Esophagus squamous epithelium (tissue), 5 donors: Measurements from ENCODE around the gene ARMC7. TPM values are rescaled to one million over a fixed set of nuclear protein-coding genes. Genes with fewer than 3 reads are reported as not detected.
"Not testable (repeated sequence)": the region's sequence is repeated elsewhere in the genome, so short reads cannot be mapped to it uniquely, and the experiment has no call there.

ENCODE experiments used
- DNase-seq: peaks from one replicate; lab custom pipeline; 2025; lab: John Stamatoyannopoulos, UW
- H3K27ac ChIP-seq, 4 donors: fragments of 200-600 bp; sonication (generic); one replicate each; pipeline ENCODE4 v1.5.1; 2016 to 2019; ENCODE audit warnings: mild to moderate bottlenecking in 1 of 4
- H3K27me3 ChIP-seq, 4 donors: fragments of 200-600 bp; sonication (generic); 1 replicate in 3 of 4; 2 replicates in 1 of 4; pipeline versions ENCODE4 v1.5.1 to v1.6.0; 2017 to 2021; ENCODE audit warnings: antibody characterized with exemption in 1 of 4
- H3K36me3 ChIP-seq, 3 donors: fragments of 200-600 bp; sonication (generic); one replicate each; pipeline ENCODE4 v1.5.1; 2016 to 2019
- H3K4me1 ChIP-seq, 3 donors: fragments of 200-600 bp; sonication (generic); one replicate each; pipeline ENCODE4 v1.5.1; 2017 to 2019
- H3K4me3 ChIP-seq, 4 donors: fragments of 200-600 bp; sonication (generic); 1 replicate in 3 of 4; 2 replicates in 1 of 4; pipeline ENCODE4 v1.5.1; 2016 to 2019; ENCODE audit warnings: mild to moderate bottlenecking in 2 of 4, moderate library complexity in 1 of 4
- H3K9me3 ChIP-seq, 3 donors: fragments of 200-600 bp; sonication (generic); one replicate each; pipeline ENCODE4 v1.5.1; 2016 to 2019
- POLR2A ChIP-seq, 4 donors: fragments of 450-650 bp; IDR thresholded peaks; one replicate each; pipeline ENCODE4 v1.6.1; 2017; ENCODE audit warnings: antibody characterized with exemption in 4 of 4, mild to moderate bottlenecking in 4 of 4, moderate library complexity in 3 of 4
- WGBS, 2 donors: methylation state at CpG; one replicate each; pipeline ENCODE4 v1.1.5; 2018; 5-methylcytosine and 5-hydroxymethylcytosine counted together
- intact Hi-C: fragments of 100-400 bp; cut with DNase I; formaldehyde crosslinking; loops from one replicate; pipeline ENCODE4 v1.15.0; 2022
- total RNA-seq, 4 donors: library from RNA; depleted of rRNA; stranded (reverse); fragments of >200 nt; gene quantifications; one replicate each; pipeline ENCODE4 v1.1.0, GENCODE V29; 2016
- TF ChIP-seq, protein P1 (sequence below), 6 experiments: fragments of 450-650 bp in 4 of 6; fragments of 200-600 bp in 2 of 6; sonication (generic) in 2 of 6; IDR thresholded peaks; one replicate each; pipeline ENCODE4 v1.5.1; 2016 to 2019; ENCODE audit warnings: antibody characterized with exemption in 6 of 6, mild to moderate bottlenecking in 4 of 6, moderate library complexity in 4 of 6
- donor health status: DM: yes; HTN: yes; CAD: no.

Gene ARMC7
- total RNA-seq, 4 donors from 2014 or later: 4.0 to 9.1 (median 5.3) TPM

DNA sequence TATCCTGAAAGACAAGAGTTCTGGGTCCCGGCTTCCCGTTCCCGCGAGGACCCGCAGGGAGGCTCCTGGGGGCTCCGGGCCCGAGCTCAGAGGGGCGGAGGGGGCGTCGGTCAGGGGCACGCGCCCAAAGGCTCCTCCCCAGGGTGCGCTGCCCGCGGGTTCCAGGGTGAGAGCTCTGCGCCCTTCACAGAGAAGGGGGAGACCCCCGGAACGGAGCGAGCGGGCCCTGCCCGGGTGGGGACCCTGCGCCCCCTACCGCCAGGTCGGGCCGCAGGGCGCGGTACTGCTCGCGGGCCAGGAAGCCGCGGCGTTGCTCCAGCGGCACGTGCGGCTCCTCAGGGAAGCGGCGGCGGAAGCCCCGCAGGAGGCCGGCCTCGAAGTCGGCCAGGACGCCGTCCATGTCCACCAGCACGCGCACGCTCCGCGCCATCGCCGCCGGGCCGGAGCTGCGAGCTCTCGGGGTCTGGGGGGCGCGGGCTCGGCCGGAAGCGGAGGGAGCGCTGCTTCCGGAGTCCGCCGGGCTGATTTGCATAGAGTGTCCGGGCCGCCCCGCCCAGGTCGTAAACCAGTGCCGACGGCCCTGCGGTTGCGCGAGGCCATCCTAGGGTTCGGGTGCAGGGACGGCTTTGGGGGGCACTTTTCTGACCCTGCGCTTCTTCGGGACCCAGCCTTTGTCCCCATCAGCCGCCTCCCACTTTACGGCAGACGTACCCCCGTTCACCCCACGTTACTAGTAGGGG lies 21.7 kb downstream of the ARMC7 start, which contains the start of gene NT5C:
Gene NT5C, minus strand, starts transcription at position 465 of the 740 bp plus-strand sequence. Its CDS starts 35 bp downstream, at position 430.
- Histone ChIP-seq H3K36me3 (peaks cover 0 to 24% (median 15%) of the 10 kb centered on the region in 3 donors), H3K4me1 (peaks cover 8 to 90% (median 43%) of the 10 kb centered on the region in 3 donors), H3K9me3 (no peaks in the 10 kb centered on the region), H3K4me3 (peak within 1 kb of the TSS; percentile 63 to 92 (median 74)), H3K27ac (peak within 1 kb of the TSS; percentile 90 to 97 (median 92)), H3K27me3 (no peaks in the 10 kb centered on the region)
- intact Hi-C loops: loop anchor here (5.0 kb wide), 1 partner anchor 36 kb away; no protein-coding TSS in a partner anchor
- DNase-seq: no peak
- WGBS, 2 donors: 0% methylated on average over 4 to 9 of the region's 82 CpGs
- TF ChIP-seq, protein P1, sequence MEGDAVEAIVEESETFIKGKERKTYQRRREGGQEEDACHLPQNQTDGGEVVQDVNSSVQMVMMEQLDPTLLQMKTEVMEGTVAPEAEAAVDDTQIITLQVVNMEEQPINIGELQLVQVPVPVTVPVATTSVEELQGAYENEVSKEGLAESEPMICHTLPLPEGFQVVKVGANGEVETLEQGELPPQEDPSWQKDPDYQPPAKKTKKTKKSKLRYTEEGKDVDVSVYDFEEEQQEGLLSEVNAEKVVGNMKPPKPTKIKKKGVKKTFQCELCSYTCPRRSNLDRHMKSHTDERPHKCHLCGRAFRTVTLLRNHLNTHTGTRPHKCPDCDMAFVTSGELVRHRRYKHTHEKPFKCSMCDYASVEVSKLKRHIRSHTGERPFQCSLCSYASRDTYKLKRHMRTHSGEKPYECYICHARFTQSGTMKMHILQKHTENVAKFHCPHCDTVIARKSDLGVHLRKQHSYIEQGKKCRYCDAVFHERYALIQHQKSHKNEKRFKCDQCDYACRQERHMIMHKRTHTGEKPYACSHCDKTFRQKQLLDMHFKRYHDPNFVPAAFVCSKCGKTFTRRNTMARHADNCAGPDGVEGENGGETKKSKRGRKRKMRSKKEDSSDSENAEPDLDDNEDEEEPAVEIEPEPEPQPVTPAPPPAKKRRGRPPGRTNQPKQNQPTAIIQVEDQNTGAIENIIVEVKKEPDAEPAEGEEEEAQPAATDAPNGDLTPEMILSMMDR (IDR thresholded peaks at IDR 0.05): peak; percentile 37 to 72 (median 62)
- TF ChIP-seq POLR2A (IDR thresholded peaks at IDR 0.05): peak in 2 of 4 donors; percentile 63 to 67

DNA sequence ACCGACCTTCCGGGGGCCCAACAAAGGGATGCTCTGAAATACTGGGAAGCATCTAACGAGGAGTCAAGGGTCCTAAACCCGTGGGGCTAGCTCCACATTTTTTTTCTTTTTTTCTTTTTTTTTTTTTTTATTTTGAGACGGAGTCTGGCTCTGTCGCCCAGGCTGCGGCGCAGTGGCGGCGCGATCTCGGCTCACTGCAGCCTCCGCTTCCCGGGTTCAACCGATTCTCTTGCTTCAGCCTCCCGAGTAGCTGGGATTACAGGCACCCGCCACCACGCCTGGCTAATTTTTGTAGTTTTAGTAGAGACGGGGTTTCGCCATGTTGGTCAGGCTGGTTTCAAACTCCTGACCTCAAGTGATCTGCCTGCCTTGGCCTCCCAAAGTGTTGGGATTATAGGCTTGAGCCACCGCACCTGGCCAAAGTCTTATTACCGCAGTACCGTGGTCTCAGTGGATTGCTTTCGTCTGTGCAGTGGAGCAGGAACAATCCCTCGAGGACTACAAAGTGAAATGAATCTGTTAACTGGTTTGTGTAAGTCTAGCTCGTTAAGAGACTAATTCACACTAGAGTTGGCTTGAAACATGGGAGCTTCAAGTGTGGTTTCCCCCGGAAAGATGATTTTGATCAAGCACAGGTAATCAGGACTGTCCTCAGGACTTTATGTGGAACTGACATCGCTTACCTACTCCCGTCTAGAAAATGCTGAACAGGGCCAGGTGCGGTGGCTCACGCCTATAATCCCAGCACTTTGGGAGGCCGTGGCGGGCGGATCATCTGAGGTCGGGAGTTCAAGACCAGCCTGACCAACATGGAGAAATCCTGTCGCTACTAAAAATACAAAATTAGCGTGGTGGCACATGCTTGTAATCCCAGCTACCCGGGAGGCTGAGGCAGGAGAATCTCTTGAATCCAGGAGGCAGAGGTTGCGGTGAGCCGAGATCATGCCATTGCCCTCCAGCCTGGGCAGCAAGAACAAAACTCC lies 22.5 kb downstream of the ARMC7 start:
- not testable (repeated sequence) for DNase-seq
- WGBS, 2 donors: 68 to 74% methylated on average over 20 to 30 of the region's 40 CpGs

DNA sequence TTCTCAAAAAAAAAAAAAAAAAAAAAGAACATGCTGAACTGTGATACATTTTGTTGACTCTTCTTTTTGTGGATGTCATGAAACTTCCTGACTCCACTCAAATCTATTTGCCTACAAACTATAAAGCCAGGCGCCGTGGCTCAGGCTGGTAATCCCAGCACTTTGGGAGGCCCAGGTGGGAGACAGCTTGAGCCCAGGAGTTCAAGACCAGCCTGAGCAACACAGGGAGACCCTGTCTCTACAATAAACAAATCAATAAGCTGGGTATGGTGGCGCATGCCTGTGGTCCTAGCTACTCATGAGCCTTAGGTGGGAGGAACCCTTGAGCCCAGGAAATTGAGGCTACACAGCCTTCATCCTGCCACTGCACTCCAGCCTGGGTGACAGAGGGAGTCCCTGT lies 23.2 kb downstream of the ARMC7 start:
- no peak for DNase-seq
- H3K9me3 ChIP-seq: no peaks in the 10 kb centered on the region
- H3K4me1 ChIP-seq: peaks cover 8 to 82% (median 34%) of the 10 kb centered on the region in 3 donors
- H3K4me3 ChIP-seq: no peak overlapping the region
- intact Hi-C loops: loop anchor here (5.0 kb wide), 1 partner anchor 34 kb away; no protein-coding TSS in a partner anchor
- no peak for TF ChIP-seq POLR2A (IDR thresholded peaks at IDR 0.05)
- TF ChIP-seq, protein P1 (IDR thresholded peaks at IDR 0.05): no peak
- H3K27ac ChIP-seq: no peak overlapping the region
- WGBS, 2 donors: 85 to 100% methylated on average over 3 of the region's 3 CpGs
- peaks cover 0 to 24% (median 15%) of the 10 kb centered on the region in 3 donors for H3K36me3 ChIP-seq
- H3K27me3 ChIP-seq: no peaks in the 10 kb centered on the region

More for the DNA sequence above, 22.5 kb downstream of the ARMC7 start:
- not testable (repeated sequence) for H3K9me3 ChIP-seq, H3K27me3 ChIP-seq
- H3K36me3 ChIP-seq: peaks cover 0 to 24% (median 15%) of the 10 kb centered on the region in 3 donors
- H3K27ac ChIP-seq: peak overlapping the region; percentile 90 to 97 (median 92)
- intact Hi-C loops: loop anchor here (5.0 kb wide), 1 partner anchor 35 kb away; no protein-coding TSS in a partner anchor
- H3K4me3 ChIP-seq: peak overlapping the region; percentile 63 to 92 (median 74)
- peaks cover 8 to 89% (median 41%) of the 10 kb centered on the region in 3 donors for H3K4me1 ChIP-seq

DNA sequence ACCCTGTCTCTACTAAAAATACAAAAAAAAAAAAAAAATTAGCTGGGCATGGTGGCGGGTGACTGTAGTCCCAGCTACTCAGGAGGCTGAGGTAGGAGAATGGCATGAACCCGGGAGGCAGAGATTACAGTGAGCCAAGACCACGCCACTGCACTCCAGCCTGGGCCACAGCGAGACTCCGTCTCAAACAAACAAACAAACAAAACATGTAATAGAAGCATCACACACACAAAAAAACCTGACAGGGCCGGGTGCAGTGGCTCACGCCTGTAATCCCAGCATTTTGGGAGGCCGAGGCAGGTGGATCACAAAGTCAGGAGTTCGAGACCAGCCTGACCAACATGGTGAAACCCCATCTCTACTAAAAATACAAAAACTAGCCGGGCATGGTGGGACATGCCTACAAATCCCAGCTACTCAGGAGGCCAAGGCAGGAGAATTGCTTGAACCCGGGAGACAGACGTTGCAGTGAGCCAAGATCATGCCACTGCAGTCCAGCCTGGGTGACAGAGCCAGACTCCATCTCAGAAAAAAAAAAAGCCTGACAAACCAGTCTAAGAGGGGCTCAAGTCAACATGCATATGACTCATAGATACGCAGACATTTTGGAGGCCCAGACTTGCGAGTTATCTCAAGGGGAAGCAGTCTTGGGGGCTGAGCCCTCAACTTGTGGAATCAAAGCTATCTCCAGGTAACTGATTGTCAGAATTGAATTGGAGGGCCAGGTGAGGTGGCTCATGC lies 24.0 kb downstream of the ARMC7 start:
- 61 to 63% methylated on average over 11 to 14 of the region's 14 CpGs for WGBS, 2 donors
- intact Hi-C loops: loop anchor here (5.0 kb wide), 1 partner anchor 34 kb away; no protein-coding TSS in a partner anchor
- not testable (repeated sequence) for DNase-seq, H3K9me3 ChIP-seq, H3K4me3 ChIP-seq, H3K27me3 ChIP-seq
- Histone ChIP-seq H3K27ac (peak overlapping the region in 3 of 4 donors; percentile 49 to 76 (median 65)), H3K36me3 (peaks cover 0 to 18% (median 15%) of the 10 kb centered on the region in 3 donors), H3K4me1 (peaks cover 8 to 75% (median 33%) of the 10 kb centered on the region in 3 donors)

DNA sequence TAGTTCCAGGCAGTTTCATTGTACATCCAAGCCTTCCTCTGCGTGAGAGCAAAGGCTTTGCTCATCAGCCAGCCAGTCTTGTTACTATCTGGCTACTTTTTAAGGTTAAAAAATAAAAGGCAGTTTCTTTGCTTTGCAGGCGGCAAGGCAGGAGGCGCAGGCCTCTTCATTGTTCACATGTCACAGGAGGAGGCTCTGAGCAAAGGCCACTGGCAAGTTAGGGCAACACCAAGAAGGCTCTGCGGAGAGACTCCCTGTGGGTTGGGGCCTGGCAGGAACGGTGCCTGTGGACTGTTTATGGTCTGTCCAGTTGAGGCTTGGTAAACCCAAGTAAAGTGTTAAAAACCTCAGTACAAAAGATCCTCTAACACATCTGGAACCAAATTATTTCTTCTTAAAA lies 25.7 kb downstream of the ARMC7 start:
- peaks cover 0 to 17% (median 3%) of the 10 kb centered on the region in 3 donors for H3K36me3 ChIP-seq
- WGBS, 2 donors: 43 to 67% methylated on average over 4 to 5 of the region's 5 CpGs
- TF ChIP-seq, protein P1 (IDR thresholded peaks at IDR 0.05): no peak
- TF ChIP-seq POLR2A (IDR thresholded peaks at IDR 0.05): no peak
- H3K4me3 ChIP-seq: no peak overlapping the region
- H3K27ac ChIP-seq: peak overlapping the region; percentile 31 to 76 (median 57)
- intact Hi-C loops: no loop called here
- H3K27me3 ChIP-seq: no peaks in the 10 kb centered on the region
- H3K9me3 ChIP-seq: no peaks in the 10 kb centered on the region
- no peak for DNase-seq
- peaks cover 5 to 58% (median 28%) of the 10 kb centered on the region in 3 donors for H3K4me1 ChIP-seq
